Stimulated activated CD4-positive, alpha-beta T cell treated with anti-CD3 and anti-CD28 coated beads, Interleukin-2, amount 100 ng/mL, for 48 hours (primary cell): ENCODE results near the gene DDX59.
"Not testable (repeated sequence)": the region's sequence is repeated elsewhere in the genome, so short reads cannot be mapped to it uniquely, and the experiment has no call there.

ENCODE experiments used
- DNase-seq, 2 donors: peaks; one replicate each; pipeline ENCODE4 v3.0.0-alpha.2; 2020

The DDX59 gene

DNA sequence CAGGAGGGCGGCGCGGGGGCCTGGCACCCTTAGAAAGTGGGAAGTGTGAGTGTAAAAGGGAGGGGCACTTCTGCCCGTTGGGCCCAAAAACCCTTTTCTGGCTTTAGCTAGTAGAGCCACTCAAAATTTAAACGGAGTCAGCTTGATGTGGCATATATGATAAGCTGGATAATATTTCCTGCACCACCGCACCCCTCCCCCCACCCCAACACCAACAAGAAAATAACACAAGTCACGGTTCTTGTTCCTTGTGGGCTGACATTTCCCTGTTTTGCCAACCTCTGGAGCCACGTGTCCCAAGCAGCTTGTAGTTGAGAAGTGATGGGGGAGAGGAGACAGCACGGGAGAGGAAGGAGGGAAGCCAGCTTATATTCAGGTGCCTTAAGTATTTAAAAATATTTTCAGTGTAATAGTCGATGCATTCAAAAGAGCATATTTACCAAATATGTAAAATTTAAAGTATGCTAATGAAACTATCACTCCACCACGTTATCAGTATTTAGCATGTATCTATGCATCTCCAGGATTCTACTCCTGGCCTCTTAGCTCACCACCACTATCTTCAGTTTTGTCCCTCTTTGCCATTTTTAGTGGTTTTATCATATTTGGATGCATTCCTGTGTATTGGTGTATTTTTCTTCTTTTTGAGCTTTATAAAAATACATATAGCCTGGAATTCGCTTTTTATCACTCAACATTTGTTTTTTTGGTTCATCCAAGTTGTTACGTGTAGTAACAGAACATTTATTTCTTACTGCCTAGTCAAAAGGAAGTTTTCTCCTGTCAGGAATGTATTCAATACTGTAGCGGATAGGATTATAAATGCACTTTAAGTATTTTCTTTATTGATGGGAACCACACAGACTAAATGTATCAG, 773 bp upstream of the DDX59 start:
- peak in 1 of 2 donors; percentile 11 for DNase-seq

DNA sequence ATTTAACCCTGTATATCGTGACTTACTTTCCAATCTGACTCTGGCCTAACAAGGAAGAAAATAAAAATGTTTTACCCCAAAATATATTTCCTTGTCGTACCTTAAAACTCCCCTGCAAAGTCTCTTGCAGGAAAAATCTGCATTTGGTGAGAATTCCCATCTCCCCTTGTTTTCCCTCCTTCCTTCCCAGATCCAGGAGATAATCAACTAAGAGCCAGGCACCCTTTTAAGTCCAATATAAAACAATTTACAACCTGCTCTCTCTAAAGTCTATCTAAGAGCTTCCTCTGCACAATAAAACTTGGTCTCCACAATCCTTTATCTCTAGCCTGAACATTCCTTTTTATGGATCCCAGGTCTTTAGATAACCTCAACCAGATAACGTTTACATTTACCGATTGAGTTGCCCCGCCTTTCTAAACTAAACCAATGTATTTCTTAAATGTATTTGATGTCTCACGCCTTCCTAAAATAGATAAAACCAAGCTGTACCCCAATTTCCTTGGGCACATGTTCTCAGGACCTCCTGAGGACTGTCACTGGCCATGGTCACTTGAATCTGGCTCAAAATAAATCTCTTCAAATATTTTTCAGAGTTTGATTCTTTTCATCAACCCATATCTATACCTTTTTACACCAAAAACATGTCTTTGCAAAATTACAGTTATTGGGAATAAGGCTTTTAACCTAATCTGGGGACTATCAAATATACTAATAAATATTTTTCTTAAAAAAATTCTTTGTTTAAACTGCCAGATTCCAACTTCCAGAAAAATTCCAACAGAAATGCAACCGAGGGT, 993 bp downstream of the DDX59 start:
- no peak for DNase-seq

DNA sequence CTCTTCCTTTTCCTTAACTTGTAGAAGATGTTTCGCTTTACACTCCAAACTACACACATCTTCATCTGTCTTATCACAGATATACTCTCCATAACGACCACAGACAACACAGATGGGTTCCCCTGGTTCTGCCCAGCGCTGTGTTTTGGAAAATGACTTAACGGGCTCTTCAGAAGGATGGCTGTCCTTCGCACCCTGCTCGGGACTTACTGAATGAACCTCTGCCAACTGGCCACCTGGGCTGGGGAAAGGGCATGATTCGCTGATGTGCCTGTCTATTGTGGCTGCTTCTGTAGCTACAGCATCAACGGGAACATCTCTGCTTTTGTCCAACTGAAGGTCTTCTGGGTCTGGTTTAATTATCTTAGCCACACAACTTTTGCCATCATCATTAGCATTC, 3.4 kb downstream of the DDX59 start:
- DNase-seq: no peak

DNA sequence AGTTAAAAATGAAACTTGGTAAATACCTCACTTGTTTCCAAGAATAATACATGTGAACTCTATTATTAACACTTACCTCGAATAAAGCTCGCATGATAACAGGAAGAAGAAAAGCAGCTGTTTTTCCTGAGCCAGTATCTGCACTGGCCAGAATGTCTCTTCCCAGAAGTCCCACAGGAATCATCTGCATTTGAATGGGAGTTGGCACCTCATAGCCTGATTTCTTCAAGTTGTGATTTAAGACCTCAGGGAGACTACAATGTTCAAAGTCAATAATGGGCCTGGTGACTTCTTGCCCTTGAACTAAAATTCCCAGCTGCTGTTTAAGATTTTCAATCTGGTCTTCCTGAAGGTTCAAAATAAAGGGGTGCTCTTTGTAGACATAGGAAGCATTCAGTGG, 3.8 kb downstream of the DDX59 start:
- no peak for DNase-seq

DNA sequence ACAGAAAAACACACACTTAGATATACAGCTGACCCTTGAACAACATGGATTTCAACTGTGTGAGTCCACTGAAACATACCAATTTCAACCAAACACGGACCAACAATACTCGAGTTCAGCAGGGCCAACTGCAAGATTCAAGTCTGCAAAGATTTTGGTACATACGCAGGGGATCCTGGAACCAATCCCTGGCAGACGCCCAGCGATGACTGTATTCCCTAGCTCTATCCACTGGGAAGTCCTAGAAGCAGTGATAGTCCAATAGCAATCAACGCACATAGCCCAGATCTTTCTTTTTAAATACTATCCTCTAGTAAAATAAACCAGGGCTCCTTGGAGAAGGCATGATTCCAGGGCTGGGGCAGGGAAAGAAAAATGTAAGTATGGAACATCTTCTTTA, 9.0 kb downstream of the DDX59 start:
- DNase-seq: no peak

DNA sequence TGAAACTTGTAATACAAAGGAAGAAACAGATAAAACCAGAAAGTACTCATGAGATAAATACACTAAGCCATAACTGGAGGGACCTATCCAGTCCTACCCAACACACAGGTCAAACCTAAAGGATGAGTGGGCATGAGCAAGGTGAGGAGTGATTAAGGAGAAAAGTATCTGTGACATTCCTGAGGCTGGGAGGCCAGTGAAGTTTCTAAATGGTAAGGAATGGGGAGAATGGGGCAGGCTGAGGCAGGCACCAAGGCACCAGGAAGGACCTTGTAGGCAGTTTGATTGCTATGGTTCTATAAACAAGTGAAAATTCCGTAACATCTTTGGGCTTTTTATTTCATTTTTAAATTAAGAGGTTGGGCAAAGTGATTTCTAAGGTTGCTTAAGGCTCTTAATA, 10.4 kb downstream of the DDX59 start:
- no peak for DNase-seq

- DNase-seq: no peak
These were observed 11.5 kb downstream of the DDX59 start for GRCh38 chr1:200658037-200658818.

DNA sequence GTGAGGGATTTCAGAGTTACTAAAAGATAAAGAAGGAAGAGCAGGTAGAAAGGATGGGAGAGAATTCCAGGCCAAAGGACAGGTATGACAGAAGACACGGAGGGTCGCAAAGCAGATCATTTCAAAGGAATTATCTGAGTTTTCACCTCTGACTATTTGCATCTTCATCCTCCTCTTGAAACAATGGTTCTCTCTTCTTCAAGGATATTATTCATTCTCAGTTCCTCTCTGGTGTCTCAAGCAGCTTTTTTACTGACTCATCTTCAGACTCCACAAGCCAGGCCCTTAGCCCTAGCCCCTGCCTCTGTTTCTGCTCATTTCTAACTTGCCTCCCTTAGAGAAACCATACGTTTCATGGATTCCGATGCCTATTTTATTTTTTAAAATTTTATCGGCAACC, 15.0 kb downstream of the DDX59 start:
- no peak for DNase-seq

DNA sequence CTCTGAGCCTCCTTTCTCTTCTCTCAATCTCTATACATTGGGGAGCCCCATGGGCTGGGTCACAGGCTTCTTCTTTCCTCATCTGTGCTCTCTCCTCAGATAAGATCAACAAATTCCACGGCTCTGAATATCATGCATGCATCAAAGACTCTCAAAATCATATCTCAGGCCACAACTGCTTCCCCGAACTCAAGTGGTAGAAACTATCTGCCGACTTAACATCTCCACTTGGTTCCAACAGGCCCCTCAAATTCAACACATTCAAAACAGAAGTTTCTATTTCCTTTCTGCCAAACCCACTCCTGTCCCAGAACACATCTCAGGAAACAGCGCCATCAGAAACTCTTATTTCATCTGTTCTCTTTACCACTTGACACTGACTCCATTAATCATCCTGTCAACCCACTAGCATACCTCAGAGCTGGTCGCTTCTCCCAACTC, 16.7 kb downstream of the DDX59 start:
- no peak for DNase-seq

GRCh38 chr1:200652378-200652777, 17.3 kb downstream of the DDX59 start:
- no peak for DNase-seq

- no peak for DNase-seq
These were observed 23.2 kb downstream of the DDX59 start for GRCh38 chr1:200646515-200646914.

GRCh38 chr1:200644021-200644420, 25.7 kb downstream of the DDX59 start:
- DNase-seq: no peak

DNA sequence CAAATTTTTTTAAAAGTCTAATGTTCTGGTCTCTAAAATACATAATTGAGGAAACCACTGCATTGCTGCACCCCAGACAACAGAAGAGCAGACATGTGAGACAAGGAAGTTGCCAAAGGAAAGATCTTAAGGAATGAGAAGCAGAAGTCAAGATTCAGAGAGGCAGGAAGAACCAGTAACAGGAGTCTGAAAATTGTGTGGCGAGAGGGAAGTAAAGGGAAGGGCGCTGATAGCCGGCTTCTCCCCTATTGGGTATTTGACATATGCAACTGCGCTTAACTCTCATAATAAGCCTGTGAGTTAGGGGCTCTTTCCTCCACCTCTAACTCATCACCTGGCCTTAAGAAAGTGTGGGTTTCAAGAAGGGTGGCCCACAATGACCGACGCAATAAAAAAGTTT, 27.2 kb downstream of the DDX59 start:
- no peak for DNase-seq

- DNase-seq: no peak
These were observed 28.7 kb downstream of the DDX59 start for GRCh38 chr1:200640963-200641401.

GRCh38 chr1:200640373-200640962, 29.2 kb downstream of the DDX59 start:
- no peak for DNase-seq

- no peak for DNase-seq
These were observed 31.6 kb downstream of the DDX59 start for GRCh38 chr1:200638073-200638472.

- no peak for DNase-seq
These were observed 33.0 kb downstream of the DDX59 start for GRCh38 chr1:200636681-200637080.

- no peak for DNase-seq
These were observed 35.2 kb downstream of the DDX59 start for GRCh38 chr1:200634261-200635122.

DNA sequence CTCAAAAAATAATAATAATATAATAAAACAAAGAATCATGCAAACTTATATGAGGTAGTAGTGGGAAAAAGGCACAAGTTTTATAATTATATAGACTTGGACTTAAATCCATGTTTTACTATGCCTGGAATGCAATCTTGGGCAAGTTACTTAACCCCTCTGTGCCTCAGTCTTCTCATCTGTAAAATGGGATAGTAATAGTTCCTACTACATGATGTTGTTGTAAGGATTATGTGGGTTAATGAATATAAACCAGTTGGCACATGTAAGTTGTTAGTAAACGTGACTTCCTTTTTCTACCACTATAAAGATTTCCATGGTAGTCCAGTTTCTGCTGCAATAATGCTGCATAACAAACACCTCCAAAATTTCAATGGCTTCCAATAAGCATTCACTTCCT, 38.3 kb downstream of the DDX59 start:
- DNase-seq: no peak

DNA sequence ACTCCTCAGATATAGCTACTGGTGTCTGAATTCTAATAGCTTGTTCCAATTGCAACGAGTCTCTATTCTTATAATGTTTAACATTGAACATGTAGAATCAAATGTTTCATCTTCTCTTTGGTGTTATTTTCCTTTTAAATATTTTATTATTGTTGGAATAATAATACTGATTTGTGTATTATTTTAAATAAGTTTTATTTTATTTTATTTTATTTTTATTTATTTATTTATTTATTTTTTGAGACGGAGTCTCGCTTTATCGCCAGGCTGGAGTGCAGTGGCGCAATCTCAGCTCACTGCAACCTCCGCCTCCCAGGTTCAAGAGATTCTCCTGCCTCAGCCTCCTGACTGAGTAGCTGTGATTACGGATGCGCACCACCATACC, 39.2 kb downstream of the DDX59 start:
- DNase-seq: not testable (repeated sequence)

- DNase-seq: no peak
These were observed 39.7 kb downstream of the DDX59 start for GRCh38 chr1:200629876-200630514.
